HepG2 (cell line): ENCODE results near the gene TRIM72. TPM values are rescaled to one million over a fixed set of nuclear protein-coding genes. Genes with fewer than 3 reads are reported as not detected.
A peak's percentile ranks its signal among the peaks of the same experiment; 100 is the strongest.

Experiments used
- ATAC-seq: fragments of 200-7000 bp; cut with Tn5 transposase; 3 replicates; pipeline ENCODE4 v1.9.1; 2020; ENCODE audit warnings: mild to moderate bottlenecking, moderate library complexity
- Bru-seq: library from RNA; stranded (reverse); fragments of 400-500 nt; gene quantifications from one replicate; lab custom pipeline; 2021; lab: Mats Ljungman, UMichigan
- BruChase-seq, 2 experiments: library from RNA; stranded (reverse); fragments of 400-500 nt; gene quantifications; one replicate each; lab custom pipeline; 2021; lab: Mats Ljungman, UMichigan
- BruUV-seq: library from RNA; stranded (reverse); fragments of 400-500 nt; replicated peaks from 2 replicates; lab custom pipeline; 2021; lab: Mats Ljungman, UMichigan
- CTCF ChIA-PET: fragments of 300-600 bp; formaldehyde crosslinking; extraction: SDS; loops from one replicate; lab custom pipeline; 2021; ENCODE audit warnings: low total read pairs, inconsistent platforms, low intra/inter-chr PET ratio; lab: Yijun Ruan, JAX
- POLR2A ChIA-PET: fragments of 350-600 bp; sonication (Branson Sonifier 250); formaldehyde crosslinking; loops from one replicate; lab custom pipeline; 2020; ENCODE audit warnings: antibody characterized with exemption, inconsistent platforms; lab: Yijun Ruan, JAX
- DNase-seq: peaks from one replicate; pipeline ENCODE4 v3.0.0-alpha.2; 2015; ENCODE audit warnings: low spot score
- FAIRE-seq: peaks from 3 replicates; lab custom pipeline; 2011; peaks lifted over from hg19 to GRCh38; lab: Jason Lieb, UNC
- H2AFZ ChIP-seq: one replicate; pipeline ENCODE4 v1.6.1; 2011; ENCODE audit warnings: low read length, inconsistent platforms
- H3K27ac ChIP-seq: fragments of 300-600 bp; 3 replicates; pipeline ENCODE4 v1.8.0; 2011; ENCODE audit warnings: mixed run types, mild to moderate bottlenecking, mixed read lengths, low read length, inconsistent platforms; ENCODE audit not compliant: insufficient read depth; ENCODE audit errors: extremely low read length
- H3K27me3 ChIP-seq, 2 experiments: fragments of 200-600 bp in 1 of 2; 2 replicates in 1 of 2; 3 replicates in 1 of 2; pipeline versions ENCODE4 v1.6.0 to v1.8.0; 2011; ENCODE audit warnings: low read length in 2 of 2, mild to moderate bottlenecking in 2 of 2, moderate library complexity in 2 of 2, inconsistent platforms in 1 of 2; ENCODE audit not compliant: insufficient read depth in 2 of 2, control insufficient read depth in 1 of 2
- H3K36me3 ChIP-seq, 2 experiments: fragments of 200-600 bp in 1 of 2; replicated peaks in 1 of 2; 2 replicates in 1 of 2; 3 replicates in 1 of 2; pipeline versions ENCODE4 v1.5.1 to v1.8.0; 2011; ENCODE audit warnings: low read length in 2 of 2, inconsistent platforms in 1 of 2; ENCODE audit not compliant: insufficient read depth in 2 of 2, control insufficient read depth in 1 of 2
- H3K4me1 ChIP-seq: 2 replicates; pipeline ENCODE4 v1.5.1; 2012; ENCODE audit warnings: low read length, inconsistent platforms; ENCODE audit not compliant: insufficient read depth
- H3K4me2 ChIP-seq: 2 replicates; pipeline ENCODE4 v1.6.0; 2011; ENCODE audit warnings: low read depth, low read length, inconsistent platforms
- H3K4me3 ChIP-seq, 3 experiments: fragments of 200-600 bp in 1 of 3; sonication (generic), shearing (Covaris generic) in 1 of 3; replicated peaks in 1 of 3; 2 replicates each; pipeline ENCODE4 v1.5.1; 2011 to 2016; ENCODE audit warnings: low read length in 3 of 3, inconsistent platforms in 2 of 3, low read depth in 2 of 3, mild to moderate bottlenecking in 2 of 3, control low read depth in 1 of 3, mixed read lengths in 1 of 3; ENCODE audit not compliant: insufficient read depth in 1 of 3
- H3K79me2 ChIP-seq: one replicate; pipeline ENCODE4 v1.6.1; 2011; ENCODE audit warnings: low read length, inconsistent platforms; ENCODE audit not compliant: insufficient read depth
- H3K9ac ChIP-seq: 2 replicates; pipeline ENCODE4 v1.6.0; 2011; ENCODE audit warnings: mild to moderate bottlenecking, low read depth, low read length, inconsistent platforms; ENCODE audit not compliant: insufficient read depth
- H3K9me3 ChIP-seq: 2 replicates; pipeline ENCODE4 v1.5.1; 2012; ENCODE audit warnings: mild to moderate bottlenecking, low read length
- H4K20me1 ChIP-seq: 2 replicates; pipeline ENCODE4 v1.6.0; 2011; ENCODE audit warnings: inconsistent platforms, mild to moderate bottlenecking, low read length, moderate library complexity; ENCODE audit not compliant: insufficient read depth
- ATF3 ChIP-seq: sonication (generic); formaldehyde crosslinking; IDR thresholded peaks from 2 replicates; pipeline ENCODE4 v1.4.0; 2020; ENCODE audit warnings: missing genetic modification reagents
- RARG ChIP-seq: sonication (generic); formaldehyde crosslinking; IDR thresholded peaks from 2 replicates; pipeline ENCODE4 v1.4.0; 2020; ENCODE audit warnings: low read depth, mild to moderate bottlenecking, missing genetic modification reagents
- SMARCC2 ChIP-seq: fragments of 450-650 bp; IDR thresholded peaks from 2 replicates; pipeline ENCODE4 v1.6.1; 2017; ENCODE audit warnings: antibody characterized with exemption, mild to moderate bottlenecking
- WGBS: methylation state at CpG from one replicate; pipeline ENCODE4 v1.1.6; 2017; ENCODE audit warnings: low lambda C conversion rate; 5-methylcytosine and 5-hydroxymethylcytosine counted together
- in situ Hi-C: cut with HindIII; loops from 2 replicates; pipeline ENCODE4 v1.10.0; 2017; ENCODE audit warnings: low pct_unique_long_range_greater_than_20kb; ENCODE audit not compliant: extremely low pct_ligation_motif_present
- intact Hi-C: fragments of 100-400 bp; cut with micrococcal nuclease; formaldehyde crosslinking; loops from one replicate; pipeline ENCODE4 v1.10.0; 2022; ENCODE audit not compliant: unreplicated experiment
- long read RNA-seq, 2 experiments: library from RNA in 1 of 2; library from polyadenylated mRNA in 1 of 2; stranded (forward) in 1 of 2; unstranded in 1 of 2; transcript quantifications; one replicate each; pipeline ENCODE4 v2.0.0, GENCODE V29; 2019 to 2022
- polyA minus RNA-seq, 3 experiments: library from RNA; depleted of rRNA, polyadenylated mRNA; stranded (reverse); fragments of >200 nt; gene quantifications; 2 replicates each; pipeline ENCODE4 v1.2.3, GENCODE V29; 2011; ENCODE audit warnings: low replicate concordance in 1 of 3
- polyA plus RNA-seq, 8 experiments: library from polyadenylated mRNA; depleted of rRNA in 3 of 8; stranded (reverse) in 7 of 8; unstranded in 1 of 8; fragments of >200 nt; fragmentation: Illumina TruSeq in 4 of 8; extraction: Trizol in 4 of 8; gene quantifications; 2 replicates each; pipeline versions ENCODE4 v1.2.1 to v1.2.3, GENCODE V29; 2011 to 2016; ENCODE audit warnings: low read depth in 4 of 8, missing spikeins in 1 of 8, mixed read lengths in 1 of 8; ENCODE audit not compliant: insufficient read depth in 1 of 8
- total RNA-seq, 5 experiments: library from RNA; depleted of rRNA; stranded (reverse); fragments of >200 nt; fragmentation: Illumina TruSeq; extraction: Trizol; gene quantifications; 2 replicates each; pipeline ENCODE4 v1.2.3, GENCODE V29; 2016; ENCODE audit warnings: low read depth in 1 of 5
- TF ChIP-seq, protein P1 (sequence below), 2 experiments: sonication (generic) in 1 of 2; formaldehyde crosslinking in 1 of 2; IDR thresholded peaks; 2 replicates each; pipeline versions ENCODE4 v1.5.1 to v1.6.1; 2011 to 2020; ENCODE audit warnings: borderline replicate concordance in 1 of 2, low read depth in 1 of 2, low read length in 1 of 2, mild to moderate bottlenecking in 1 of 2, missing genetic modification reagents in 1 of 2, moderate library complexity in 1 of 2

The TRIM72 gene
- total RNA-seq (2016; rRNA removed; fragmentation: Illumina TruSeq; extraction: Trizol) (not detected in 2 replicates), polyA plus RNA-seq (2011; rRNA removed) (not detected in 2 replicates), polyA minus RNA-seq (2011; rRNA and poly(A)+ RNA removed; ENCODE audit: low replicate concordance) (0.02 TPM in 1 of 2 replicates, not detected in the other), Bru-seq, nascent RNA (percentile 6 among the genes with signal in this experiment), BruChase-seq, experiment 1, labeled RNA remaining after a 6-hour chase (percentile 19 among the genes with signal in this experiment), BruChase-seq, experiment 2, labeled RNA remaining after a 2-hour chase (percentile 16 among the genes with signal in this experiment)
- total RNA-seq (2016; cell fraction: cytosol; rRNA removed; fragmentation: Illumina TruSeq; extraction: Trizol; ENCODE audit: low read depth), result not detected in 2 replicates
- total RNA-seq (2016; cell fraction: insoluble cytoplasmic fraction; rRNA removed; fragmentation: Illumina TruSeq; extraction: Trizol), result not detected in 2 replicates
- total RNA-seq (2016; cell fraction: membrane; rRNA removed; fragmentation: Illumina TruSeq; extraction: Trizol), result not detected in 2 replicates
- total RNA-seq (2016; cell fraction: nucleus; rRNA removed; fragmentation: Illumina TruSeq; extraction: Trizol), result not detected in 2 replicates
- polyA plus RNA-seq (2011; cell fraction: cytosol; rRNA removed), result not detected in 2 replicates
- polyA plus RNA-seq (2011; cell fraction: nucleus; rRNA removed), result 0.05 TPM in 1 of 2 replicates, not detected in the other
- polyA plus RNA-seq (2012), result not detected in 2 replicates
- not detected in 2 replicates for polyA plus RNA-seq (2016; cell fraction: cytosol; fragmentation: Illumina TruSeq; extraction: Trizol; ENCODE audit: low read depth)
- polyA plus RNA-seq (2016; cell fraction: insoluble cytoplasmic fraction; fragmentation: Illumina TruSeq; extraction: Trizol; ENCODE audit: low read depth), result not detected in 2 replicates
- polyA plus RNA-seq (2016; cell fraction: membrane; fragmentation: Illumina TruSeq; extraction: Trizol; ENCODE audit: low read depth), result not detected in 2 replicates
- not detected in 2 replicates for polyA plus RNA-seq (2016; cell fraction: nucleus; fragmentation: Illumina TruSeq; extraction: Trizol; ENCODE audit: insufficient read depth, low read depth)
- polyA minus RNA-seq (2011; cell fraction: cytosol; rRNA and poly(A)+ RNA removed), result not detected in 2 replicates
- polyA minus RNA-seq (2011; cell fraction: nucleus; rRNA and poly(A)+ RNA removed), result not detected in 2 replicates
- long read RNA-seq, experiment 1, result 0 reads
- long read RNA-seq, experiment 2, result 0 reads

DNA sequence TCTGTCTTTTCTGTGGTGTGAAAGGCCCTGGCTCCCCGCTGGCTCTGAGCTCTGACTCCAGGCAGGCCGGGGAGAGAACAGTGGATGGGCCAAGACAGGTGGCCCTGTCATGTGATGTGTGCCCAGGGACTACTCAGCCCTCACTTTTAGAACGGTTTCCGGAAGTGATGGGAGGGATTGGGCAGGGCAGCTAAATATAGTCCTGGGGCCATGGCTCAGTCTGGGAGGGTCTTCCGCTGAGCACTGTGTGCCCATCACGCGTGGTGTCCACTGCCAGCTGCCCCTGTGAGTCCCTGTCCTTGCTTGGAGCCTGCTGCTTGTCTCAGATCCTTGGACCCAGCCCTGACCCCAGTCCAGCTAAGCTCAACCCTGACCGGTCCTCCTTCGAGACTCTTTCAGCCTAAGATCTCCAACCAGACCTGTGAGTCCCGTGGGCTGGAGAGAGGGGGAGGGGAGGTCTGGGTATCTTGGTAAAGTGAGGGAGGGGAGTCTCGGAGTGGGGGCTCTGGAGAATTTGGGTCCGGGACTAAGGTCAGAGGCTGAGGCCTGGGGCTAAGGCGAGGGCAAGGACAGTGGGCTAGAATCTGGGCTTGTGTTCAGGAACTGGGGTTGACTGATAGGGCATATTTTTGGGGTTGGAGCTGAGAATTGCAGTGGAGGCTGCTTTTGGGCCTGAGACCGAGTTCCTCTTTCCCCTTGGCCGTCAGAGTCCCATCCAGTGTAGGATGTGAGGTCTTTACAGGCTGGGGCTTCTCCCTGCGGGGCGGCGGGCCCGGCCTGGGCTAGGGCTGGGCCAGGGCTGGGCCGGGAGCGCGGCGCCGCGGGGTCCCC, at the start of gene TRIM72:
Gene TRIM72 (plus strand): TSS at position 243 of the 831 bp plus-strand sequence. CDS start 620 bp downstream, outside the sequence.
- no peak for TF ChIP-seq ATF3 (CRISPR knock-in tag)
- no peak for TF ChIP-seq SMARCC2
- TF ChIP-seq, protein P1, sequence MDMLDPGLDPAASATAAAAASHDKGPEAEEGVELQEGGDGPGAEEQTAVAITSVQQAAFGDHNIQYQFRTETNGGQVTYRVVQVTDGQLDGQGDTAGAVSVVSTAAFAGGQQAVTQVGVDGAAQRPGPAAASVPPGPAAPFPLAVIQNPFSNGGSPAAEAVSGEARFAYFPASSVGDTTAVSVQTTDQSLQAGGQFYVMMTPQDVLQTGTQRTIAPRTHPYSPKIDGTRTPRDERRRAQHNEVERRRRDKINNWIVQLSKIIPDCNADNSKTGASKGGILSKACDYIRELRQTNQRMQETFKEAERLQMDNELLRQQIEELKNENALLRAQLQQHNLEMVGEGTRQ (IDR thresholded peaks at IDR 0.05; ENCODE audit: low read depth, low read length), result peak; percentile 10; the same call in 1 of the 2 replicates
- TF ChIP-seq, protein P1 (CRISPR knock-in tag; IDR thresholded peaks at IDR 0.05; ENCODE audit: borderline replicate concordance), result no peak
- no peak for TF ChIP-seq RARG
- WGBS, result 45% methylated on average over 22 of the region's 25 CpGs
- FAIRE-seq (no peak), DNase-seq (no peak), ATAC-seq (no peak)
- peaks cover 12% of the 10 kb centered on the region for H3K4me1 ChIP-seq
- no peak within 1 kb of the TSS for H3K9ac ChIP-seq
- H3K27ac ChIP-seq, result no peak within 1 kb of the TSS
- H2AFZ ChIP-seq, result no peak within 1 kb of the TSS
- no TSS peak for BruUV-seq
- intact Hi-C loops (no loop called here), in situ Hi-C loops (loop anchor here (25.0 kb wide), 2 partner anchors 223 to 648 kb away; partner anchors contain the start of genes COX6A2, ZNF267 and ZNF843)
- no peaks in the 10 kb centered on the region for H4K20me1 ChIP-seq
- no peaks in the 10 kb centered on the region for H3K36me3 ChIP-seq
- no peaks in the 10 kb centered on the region for H3K9me3 ChIP-seq
- ChIA-PET CTCF (no interaction called here), POLR2A (interaction anchor here (0.8 kb wide), 1 partner anchor 13 kb away, joined by 3 read pairs; no protein-coding TSS in a partner anchor)
- no peak within 1 kb of the TSS for H3K4me2 ChIP-seq
- peaks cover 18 to 54% of the 10 kb centered on the region in 2 experiments for H3K27me3 ChIP-seq
- H3K79me2 ChIP-seq, result no peaks in the 10 kb centered on the region
- H3K4me3 ChIP-seq, result no peak within 1 kb of the TSS
